ENCODE measurements around the gene ATF6B.
"Not testable (repeated sequence)": the region's sequence is repeated elsewhere in the genome, so short reads cannot be mapped to it uniquely, and the experiment has no call there.

ATF6B gene

DNA sequence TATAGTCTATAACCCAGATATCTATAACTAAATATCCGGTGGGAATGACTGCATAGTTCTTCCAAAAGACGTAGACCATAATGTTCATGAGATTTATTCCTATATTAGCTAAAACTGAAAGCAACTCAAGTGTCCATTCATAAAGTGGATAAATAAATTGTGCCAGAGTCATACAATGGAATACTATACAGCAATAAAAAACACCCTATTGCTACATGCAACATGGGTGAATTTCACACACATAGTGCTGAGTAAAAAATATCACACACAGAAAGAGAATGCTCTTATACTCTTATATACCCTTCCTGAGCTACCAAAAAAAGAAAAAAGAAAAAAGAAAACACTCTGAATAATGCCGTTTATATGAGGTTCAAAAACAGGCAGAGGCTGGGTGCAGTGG, 25.8 kb downstream of the ATF6B start:
- no peak for DNase-seq

DNA sequence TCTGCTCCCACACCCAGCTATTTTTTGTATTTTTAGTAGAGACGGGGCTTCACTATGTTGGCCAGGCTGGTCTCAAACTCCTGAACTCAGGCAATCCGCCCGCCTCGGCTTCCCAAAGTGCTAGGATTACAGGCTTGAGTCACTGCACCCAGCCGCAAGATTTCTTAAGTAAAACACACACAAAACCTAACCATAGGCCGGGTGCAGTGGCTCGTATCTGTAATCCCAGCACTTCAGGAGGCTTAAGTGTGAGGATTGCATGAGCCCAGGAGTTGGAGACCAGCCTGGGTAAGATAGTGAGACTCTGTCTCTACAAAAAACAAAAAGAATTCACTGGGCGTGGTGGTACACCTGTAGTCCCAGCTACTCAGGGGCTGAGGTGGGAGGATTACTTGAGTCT, 27.8 kb downstream of the ATF6B start:
- not testable (repeated sequence) for DNase-seq

DNA sequence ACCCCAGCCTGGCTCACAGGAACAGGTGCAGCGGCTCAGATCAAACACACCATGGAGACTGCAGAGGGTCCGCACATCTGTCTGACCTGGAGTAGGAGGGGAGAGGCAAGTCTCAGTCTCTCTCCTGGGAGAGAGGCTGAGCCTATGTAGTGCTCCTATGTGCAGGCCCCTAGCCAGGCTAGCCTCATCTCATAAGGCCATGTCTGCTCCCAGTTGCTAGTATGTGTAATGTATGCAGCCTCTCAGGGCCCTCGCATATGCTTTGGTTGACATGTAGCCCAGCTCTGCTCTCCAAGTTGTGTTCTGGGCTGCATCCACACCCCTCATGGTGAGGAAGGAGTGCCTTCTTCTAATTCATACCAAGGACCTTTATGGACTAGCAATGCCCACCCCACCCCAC, 30.7 kb downstream of the ATF6B start:
- DNase-seq = no peak

DNA sequence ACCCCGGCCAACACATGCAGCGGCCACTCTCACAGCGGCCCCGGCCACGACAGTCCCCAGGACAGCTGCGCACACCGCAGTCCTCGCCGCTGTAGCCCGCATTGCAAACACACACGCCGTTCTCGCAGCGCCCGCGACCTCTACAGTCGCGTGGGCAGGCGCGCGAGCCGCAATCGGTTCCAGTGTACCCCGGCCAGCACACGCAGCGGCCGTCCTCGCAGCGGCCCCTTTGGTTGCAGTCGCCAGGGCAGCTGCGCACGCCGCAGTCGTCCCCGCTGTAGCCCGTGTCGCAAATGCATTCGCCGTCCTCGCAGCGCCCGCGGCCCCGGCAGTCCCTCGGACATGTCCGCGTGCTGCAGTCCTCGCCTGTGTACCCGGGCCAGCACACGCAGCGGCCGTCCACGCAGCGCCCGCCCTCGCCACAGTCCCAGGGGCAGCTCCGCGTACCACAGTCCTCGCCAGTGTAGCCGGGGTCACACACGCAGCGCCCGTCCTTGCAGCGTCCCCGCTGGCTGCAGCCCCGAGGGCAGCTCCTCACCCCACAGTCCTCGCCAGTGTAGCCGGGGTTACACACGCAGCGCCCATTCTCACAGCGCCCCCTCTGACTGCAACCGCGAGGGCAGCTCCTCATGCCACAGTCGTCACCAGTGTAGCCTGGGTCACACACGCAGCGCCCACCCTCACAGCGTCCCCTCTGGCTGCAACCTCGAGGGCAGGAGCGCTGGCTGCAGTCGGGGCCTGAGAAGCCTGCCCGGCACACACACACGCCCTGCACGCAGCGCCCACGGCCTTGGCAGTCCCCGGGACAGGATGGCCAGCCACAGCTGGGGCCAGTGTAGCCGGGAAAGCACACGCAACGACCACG, 31.4 kb downstream of the ATF6B start:
- no peak for DNase-seq

DNA sequence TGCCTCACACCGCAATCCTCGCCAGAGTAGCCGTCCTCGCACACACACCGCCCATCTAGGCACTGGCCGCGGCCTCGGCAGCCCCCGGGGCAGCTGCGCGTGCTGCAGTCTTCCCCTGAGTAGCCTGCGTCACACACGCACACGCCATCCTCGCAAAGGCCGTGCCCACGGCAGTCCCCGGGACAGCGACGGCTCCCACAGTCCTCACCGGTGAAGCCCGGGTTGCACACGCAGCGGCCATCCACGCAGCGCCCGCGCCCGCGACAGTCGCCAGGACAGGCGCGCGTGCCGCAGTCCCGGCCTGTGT, 32.0 kb downstream of the ATF6B start:
- DNase-seq = no peak

DNA sequence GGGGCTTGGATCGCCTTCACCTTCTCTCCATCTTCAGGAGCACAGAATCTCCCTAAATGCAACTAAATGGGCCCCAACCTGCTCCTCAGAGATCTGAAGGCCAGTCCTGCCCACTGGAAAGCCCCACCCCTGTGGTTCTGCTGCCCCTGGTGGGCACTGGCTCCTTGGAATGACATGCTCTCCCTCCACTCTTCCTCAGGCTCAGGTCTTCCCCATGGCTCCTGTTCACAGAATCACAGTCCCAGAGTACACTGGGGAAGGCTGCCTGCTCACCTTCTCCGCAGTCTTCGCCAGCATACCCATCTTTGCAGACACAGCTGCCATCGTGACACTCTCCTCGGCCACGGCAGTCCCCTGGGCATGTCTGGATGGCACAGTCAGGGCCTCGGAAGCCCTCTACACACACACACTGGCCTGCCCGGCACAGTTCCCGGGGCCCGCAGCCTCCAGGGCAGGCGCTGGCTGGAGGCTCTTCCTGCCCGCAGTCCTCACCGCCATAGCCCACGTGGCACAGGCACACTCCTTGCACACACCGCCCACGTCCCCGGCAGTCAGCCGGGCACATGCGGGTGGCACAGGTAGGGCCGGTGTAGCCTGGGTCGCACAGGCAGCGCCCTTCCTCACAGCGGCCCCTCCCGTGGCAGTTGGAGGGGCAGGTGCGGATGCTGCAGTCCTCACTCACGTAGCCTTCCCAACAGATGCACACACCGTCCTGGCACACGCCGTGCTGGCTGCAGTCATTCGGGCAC, 32.5 kb downstream of the ATF6B start:
- DNase-seq = no peak

DNA sequence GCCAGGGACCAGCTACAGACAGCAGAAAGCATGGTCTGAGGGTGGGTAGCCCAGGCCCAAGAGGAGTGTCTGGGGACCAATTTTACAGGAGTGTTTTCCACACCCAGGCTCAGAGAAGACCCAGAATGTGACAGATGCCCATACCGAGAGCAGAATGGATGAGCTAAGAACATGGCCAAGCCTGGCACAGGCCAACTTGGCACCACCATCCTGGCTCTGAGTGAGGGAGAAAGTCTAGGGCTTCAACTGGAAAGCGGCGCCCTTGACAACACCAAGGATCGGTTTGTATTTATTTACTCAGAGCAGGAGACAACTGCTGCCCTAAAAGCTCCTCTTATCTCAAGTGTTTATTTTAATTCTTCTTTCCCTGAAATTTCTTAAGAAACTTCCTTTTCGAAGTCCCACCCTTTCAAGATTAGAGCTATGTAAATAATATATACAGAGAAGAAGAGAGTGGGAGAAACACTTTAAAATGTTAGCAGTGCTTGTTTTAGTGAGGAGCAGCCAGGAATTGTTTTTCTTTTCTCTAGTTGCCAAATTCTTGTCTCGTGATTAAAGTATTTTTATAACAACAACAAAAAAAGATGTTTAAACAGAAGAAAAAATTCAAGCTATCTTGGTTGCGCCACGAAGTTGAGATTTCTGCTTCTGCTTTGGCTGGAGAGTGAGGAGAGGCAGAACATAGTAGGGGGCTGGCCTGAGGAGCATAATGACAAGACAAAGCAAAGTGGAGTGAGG, 35.1 kb downstream of the ATF6B start:
- no peak for DNase-seq

DNA sequence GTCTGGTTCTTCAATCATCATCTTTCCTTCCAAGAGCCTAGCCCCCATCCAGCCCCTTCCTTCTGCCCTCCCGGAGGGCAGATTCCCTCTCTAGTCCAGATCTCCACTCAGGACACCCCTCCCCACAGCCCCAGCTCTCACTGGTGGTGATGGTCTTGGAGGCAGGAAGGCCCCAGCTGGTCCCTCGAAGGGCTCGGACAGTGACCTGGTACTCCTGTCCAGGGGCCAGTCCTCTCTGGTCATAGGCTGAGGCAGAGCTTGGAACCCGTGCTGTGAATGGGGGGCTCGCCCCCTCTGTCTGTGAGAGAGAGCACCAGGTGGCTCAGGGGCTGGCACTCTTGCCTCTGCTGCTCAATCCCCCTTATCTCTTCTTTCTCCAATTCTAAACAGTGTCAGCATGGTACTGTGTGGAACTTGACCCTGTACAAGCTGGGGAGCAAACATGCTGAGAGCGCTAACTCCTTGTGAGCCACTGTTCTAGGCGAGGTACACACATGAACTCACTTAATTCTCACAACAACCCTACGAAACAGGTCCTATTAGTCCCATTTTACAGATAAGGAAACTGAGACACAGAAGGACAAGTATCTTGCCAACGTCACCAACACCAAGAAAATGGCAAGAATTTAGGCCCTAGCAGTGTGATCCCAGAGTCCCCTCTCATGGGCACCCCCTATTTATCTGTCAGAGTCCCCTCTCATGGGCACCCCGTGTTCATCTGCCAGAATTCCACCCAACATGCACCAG, 38.8 kb downstream of the ATF6B start:
- no peak for DNase-seq

DNA sequence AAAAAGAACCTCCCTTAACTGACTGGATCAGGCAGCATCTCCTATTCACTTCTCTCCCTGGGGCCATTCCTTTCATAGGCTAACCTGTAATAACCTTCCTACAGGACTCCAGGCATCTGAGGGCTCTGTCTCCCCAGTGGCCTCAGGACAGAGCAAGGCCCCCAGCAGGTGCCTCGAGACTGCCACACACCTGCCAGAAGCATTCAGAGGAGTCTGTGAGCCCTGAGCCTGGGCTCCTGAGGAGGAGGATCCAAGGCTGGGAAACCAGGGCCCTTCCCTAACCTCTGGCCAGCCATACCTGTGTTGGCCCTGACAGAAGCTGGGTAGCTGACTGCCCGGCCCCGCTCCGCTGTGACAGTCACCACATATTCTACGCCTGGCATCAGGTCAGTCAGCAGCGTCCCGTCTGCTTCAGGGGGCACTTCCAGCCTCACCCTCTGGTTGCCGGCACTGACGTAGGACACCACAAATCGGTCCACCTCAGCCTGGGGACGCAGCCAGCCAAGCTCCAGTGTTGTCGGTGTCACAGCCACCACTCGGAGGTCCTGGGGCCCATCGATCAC, 39.5 kb downstream of the ATF6B start:
- DNase-seq = no peak

DNA sequence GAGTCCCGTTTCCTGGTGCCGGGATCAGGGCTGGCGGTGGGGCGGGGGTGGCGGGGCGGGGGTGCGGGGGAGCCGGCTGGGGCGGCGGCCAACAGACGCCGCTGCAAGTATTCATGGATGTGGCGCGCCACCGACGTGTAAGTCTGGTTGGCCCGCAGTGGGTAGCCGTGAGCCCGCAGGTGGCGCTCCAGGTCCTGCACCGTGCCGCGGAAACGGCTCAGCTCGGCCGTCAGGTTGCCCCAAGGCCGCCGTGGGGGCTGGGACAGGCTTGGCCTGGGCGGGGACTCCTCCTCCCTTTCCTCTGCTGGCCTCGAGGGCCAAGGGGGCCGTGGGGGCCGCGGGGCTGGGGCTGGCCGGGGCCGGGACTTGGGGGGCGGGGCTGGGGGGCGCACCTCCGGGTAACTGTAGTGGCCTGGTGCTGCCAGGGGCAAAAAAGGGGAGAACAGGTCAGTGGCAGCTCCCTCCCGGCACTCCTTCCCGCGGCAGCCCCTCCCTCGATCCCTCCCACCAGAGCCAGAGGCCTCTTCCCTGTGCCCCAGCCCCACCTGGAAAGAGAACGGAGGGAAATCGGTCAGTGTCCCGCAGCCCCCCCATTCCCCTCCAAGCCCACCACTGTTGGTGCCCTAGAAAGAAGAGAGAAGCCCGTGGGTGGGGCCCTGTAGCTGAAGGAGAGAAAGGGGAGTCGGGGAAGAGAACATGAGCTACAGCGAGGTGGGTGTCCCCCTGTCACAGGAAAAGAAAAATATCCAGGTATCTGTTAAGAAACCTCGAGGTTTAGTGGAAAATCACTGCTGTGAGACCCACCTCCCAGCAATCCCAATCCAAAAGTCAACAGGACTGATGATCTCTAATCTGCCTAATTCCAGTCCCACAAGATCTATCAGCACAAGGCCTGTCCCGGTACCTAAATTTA, 40.2 kb downstream of the ATF6B start:
- DNase-seq = peak; percentile 70

DNA sequence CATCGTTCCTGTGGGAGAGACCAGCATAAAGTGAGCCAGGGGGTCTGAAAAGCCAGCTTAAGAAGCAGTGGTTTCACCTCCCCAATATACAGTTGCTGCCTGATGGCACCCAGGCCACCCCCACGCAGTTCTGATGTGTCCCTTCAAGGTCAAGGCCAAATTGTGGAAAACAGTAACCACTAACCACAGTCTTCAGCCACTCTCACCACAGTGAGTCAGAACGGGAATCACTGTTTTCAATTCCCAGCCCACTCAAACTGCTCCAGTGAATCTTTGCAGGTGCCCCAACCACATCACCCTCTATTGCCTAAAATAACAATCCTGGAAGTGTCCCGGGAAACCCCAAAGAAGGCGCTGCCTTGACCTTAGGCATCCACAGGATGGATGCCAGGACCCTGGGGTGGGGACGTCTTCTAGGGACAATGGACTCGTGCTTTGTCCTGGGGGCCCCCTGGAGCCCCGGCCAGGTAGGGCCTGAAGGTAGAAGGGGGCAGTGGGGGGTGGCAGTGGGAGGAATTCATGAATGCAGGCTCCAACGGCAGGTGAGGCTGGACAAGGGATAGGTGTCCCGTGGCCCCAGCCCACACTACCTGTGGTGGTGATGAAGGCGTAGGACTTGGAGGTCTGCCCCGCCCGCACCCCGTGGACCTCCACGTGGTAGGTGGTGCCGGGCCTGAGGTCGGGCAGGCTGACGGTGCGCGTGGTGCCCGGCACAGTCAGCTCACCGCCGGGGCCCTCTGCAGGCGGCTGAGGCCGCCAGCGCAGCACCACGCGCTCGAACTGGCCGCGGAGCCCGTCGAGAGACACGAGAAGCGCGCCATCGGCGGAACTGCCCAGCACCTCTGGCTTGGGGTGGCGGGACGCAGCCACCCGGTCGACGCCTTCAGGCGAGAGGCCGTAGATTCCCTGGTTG, 41.1 kb downstream of the ATF6B start:
- DNase-seq = peak; percentile 15

DNA sequence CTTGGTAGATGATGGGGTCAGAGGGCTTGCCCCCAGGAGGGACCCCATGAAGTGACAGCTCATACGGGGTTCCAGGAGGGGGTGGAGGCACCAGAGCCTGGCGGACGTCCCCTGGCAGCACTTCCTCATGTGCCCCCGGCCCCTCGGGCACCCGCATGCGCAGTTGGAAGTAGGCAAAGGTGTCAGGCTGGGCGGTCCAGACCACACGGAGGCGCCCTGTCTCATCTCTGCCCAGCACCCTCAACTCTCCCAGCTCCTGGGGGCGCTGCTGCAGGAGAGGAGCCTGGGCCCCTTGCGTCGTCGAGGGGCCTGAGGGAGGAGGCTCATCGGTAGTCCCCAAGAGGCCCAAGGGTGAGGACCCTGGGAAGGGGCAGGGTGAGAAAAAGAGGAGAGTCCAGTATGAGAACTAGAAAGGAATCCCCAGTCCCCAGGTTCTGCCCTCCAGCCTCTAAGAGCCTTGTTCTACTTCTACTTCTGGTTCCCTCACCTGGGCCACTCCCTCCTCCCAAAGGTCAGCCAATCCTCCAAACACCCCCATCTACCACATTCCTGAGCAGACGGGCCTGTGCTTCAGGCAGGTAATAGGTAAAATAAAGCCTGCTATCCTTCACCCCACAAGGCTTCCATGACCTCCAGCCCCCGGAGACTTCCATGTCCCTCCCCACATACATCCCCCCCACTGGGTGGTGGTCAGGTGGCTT, 42.1 kb downstream of the ATF6B start:
- DNase-seq = no peak

DNA sequence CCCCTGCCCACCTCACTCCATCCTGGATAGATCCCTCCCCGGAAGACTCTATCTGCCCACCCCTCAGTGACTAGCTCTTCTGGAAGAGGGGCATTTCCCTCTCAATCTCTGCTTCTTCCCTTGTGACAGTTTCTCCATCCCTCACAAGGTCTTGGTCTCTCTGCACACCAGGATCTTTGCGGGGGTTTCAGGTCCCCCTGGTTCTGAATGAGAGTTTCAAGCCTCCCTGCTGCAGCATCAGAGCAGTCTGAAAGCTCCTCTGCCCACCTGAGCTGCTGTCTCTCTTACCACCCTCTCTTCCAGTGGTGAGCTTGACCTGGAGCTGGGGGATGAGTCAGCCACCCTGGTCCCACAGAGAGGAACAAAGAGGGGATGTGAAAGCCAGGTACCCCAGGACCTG, 43.3 kb downstream of the ATF6B start:
- no peak for DNase-seq

DNA sequence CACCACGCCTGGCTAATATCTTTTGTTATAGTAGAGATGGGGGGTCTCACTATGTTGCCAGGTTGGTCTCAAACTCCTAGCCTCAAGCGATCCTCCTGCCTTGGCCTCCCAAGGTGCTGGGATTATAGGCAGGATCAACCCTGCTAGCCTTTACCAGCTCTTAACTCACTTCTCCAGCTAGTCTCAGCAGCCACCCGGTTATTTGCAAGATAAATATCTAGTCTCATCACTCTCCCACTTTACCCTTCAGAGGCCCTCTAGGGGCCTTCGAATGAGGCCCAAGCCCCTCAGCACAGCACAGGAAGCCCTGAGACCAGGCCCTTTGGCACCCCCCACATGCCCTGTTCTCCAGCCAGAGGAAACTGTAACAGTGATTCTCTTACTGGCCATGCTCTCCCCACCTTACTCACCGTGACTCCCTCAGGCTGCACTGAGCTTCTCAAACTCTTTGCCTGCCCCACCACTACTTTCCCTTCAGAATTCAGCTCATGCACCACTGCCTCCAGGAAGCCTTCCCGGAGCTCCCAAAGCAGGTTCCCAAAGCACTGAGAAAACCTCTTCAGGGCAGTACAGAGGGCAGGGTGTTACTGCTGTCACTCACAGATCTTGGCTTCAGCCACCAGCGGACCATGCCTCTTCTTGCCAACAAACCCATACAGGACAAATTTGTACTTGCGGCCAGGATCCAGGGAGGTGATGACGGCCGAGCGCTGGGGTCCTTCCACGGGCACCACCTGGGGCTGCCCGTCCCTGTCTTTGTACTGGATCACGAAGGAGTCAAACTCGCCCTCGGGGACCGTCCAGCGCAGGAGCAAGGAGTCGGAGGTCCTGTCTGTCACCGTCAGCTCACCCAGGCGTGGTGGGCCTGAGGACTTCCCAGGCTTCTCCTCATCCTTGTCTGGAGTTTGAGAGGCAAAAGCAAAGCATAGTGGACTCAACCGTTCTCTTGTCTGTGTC, 44.0 kb downstream of the ATF6B start:
- DNase-seq = no peak

DNA sequence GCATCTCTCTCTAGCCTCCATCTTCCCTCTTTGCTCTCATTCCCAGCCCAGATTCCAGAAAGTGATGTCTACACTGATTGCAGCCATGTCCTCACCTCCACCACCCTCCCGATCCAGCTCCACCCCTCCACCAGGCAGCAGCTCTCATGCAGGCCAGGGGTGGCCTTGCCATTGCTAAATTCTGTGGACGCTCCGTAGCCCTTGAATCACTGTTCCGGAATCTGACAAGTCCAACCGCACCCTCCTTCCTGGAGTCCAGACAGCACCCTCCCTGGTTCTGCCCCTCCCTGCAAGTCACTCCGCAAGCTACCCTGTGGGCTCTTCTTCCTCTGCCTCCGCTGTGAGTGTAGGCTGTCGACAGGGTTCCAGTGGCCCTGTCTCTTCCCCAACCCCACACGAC, 45.1 kb downstream of the ATF6B start:
- DNase-seq = no peak

DNA sequence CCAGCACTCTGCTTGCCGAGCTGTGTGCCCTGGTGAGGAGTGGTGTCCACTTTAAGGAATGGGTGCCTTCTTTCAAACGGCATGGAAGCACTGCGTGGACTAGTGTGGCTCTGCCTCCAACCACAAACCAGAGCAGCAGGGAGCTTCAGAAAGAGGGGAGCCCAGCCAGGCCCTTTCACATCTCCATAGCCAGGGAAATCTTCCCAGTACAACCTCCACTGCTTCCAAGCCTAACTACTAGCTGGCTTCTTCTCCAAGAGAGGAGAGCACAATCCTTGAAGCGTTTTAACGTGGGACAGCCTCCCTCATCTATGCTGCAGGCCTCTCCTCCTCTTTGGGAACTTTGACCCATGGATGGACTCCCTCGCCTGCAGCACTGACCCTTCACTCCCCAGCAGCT, 45.6 kb downstream of the ATF6B start:
- no peak for DNase-seq

DNA sequence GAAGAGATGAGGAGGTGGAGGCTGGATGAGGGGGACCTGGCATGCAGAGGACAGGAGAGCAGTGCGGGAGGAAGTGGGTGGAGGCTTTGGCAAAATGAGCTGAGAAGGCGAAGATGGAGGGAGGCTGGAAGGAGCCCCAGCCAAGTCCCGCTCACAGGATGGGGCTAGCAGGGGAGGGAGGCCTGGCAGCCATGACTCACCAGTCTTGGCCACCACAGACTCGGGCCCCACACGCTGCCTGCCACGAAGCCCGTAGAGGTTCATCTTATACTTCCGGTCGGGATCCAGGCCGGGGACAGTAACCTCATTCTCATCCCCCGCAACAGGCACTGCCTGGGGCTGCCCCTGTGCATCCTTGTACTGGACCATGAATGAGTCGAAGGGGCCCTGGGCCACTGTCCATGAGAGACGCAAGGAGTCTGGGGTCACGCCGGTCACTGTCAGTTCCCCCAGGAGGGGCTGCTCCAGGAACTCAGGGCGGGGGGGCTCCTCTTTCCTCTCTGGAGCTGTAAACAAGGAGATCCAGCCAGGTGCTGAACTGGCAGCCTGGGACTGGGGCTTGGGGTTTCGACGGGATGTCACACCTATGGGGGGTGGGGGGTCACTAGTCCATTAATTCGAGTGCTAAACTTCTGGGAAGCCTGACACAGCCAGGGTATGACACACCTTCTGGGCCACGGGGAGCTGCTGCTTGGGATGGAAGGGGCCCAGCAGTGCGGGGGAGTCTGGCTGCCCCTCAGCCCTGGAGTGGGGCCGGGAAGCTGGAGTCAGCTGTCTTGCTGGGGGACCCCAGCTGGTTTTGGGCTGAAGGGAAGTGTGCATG, 46.7 kb downstream of the ATF6B start:
- no peak for DNase-seq
